Fibroblast of upper back skin (primary cell): ENCODE results near the gene PPTC7.
"Not testable (repeated sequence)": the region's sequence is repeated elsewhere in the genome, so short reads cannot be mapped to it uniquely, and the experiment has no call there.

Experiments used
- DNase-seq: peaks from one replicate; pipeline ENCODE4 v3.0.0-alpha.2; 2013

Gene PPTC7

DNA sequence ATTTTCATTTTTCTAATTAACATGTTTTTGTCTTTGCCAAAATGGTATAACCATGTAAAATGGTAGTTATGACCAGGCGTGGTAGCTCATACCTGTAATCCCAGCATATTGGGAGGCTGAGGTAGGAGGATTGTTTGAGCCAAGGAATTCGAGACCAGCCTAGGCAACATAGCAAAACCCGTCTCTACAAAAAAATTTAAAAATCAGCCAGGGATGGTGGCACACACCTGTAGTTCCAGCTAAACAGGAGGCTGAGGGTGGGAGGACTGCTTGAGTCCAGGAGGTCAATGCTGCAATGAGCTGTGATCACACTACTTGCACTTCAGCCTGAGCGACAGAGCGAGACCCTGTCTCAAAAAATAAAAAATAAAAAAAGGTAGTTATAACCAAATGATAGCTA, 23.1 kb downstream of the PPTC7 start:
- no peak for DNase-seq

DNA sequence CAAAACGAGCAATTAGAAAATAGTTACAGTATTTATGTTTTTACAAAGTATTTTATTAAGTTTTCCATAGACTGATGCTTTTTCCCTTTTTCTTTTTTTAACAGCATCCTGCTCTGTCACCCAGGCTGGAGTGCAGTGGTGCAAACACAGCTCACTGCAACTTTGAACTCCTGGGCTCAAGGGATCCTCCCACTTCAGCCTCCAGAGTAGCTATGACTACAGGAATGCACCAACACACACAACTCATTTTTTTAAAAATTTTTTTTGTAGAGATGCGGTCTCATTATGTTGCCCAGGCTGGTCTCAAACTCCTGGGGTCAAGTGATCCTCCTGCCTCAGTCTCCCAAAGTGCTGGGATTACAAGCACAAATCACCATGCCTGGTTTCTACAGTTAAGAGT, 24.2 kb downstream of the PPTC7 start:
- not testable (repeated sequence) for DNase-seq

- no peak for DNase-seq
Observed at GRCh38 chr12:110557300-110557699, 25.8 kb downstream of the PPTC7 start.

GRCh38 chr12:110556705-110557104, 26.4 kb downstream of the PPTC7 start:
- DNase-seq: no peak

GRCh38 chr12:110555577-110556406, 27.3 kb downstream of the PPTC7 start:
- peak; percentile 76 for DNase-seq

GRCh38 chr12:110554184-110554583, 28.9 kb downstream of the PPTC7 start:
- DNase-seq: no peak

- no peak for DNase-seq
Observed at GRCh38 chr12:110550981-110551380, 32.1 kb downstream of the PPTC7 start.

DNA sequence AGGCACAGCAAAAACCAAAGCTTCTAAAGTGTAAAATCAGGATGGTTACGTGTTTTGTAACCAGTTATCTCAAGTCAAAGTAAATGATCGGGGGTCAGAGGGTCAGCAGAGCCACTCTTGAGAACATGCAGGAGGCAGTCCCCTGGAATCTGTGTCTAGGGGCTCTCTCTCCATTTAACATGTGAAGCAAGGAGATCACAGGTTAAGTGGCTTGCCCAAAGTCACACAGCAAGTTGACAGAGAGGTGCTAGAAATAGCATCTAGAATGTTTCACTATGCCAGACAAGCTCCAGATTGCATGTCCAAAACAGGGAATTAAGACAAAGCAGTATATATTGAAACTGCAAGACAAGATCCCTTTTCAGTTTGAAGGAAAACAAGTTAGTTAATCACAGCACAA, 33.4 kb downstream of the PPTC7 start:
- DNase-seq: no peak

DNA sequence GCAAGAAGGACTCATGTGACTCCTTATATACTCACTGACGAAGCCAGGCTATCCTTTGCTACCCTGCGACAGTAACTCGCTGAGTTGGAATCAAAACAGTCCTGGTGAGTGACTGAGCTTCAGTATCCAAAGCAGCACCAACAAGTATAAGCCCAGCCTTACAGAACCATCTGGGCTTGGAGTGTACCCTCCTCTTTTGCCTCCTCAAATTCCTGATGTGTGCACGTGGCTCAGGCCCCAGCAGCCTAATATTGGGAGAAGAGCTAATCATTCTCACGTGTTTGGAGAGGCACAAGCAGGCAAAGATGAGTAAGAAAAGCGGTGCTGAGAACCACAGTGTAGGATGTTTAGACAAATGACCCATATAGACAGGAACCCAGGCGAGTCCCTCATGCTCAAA, 34.4 kb downstream of the PPTC7 start:
- DNase-seq: peak; percentile 60

GRCh38 chr12:110547090-110547489, 36.0 kb downstream of the PPTC7 start:
- DNase-seq: no peak

- peak; percentile 96 for DNase-seq
Observed at GRCh38 chr12:110546339-110546738, 36.8 kb downstream of the PPTC7 start.

GRCh38 chr12:110545812-110546211, 37.3 kb downstream of the PPTC7 start:
- DNase-seq: no peak

DNA sequence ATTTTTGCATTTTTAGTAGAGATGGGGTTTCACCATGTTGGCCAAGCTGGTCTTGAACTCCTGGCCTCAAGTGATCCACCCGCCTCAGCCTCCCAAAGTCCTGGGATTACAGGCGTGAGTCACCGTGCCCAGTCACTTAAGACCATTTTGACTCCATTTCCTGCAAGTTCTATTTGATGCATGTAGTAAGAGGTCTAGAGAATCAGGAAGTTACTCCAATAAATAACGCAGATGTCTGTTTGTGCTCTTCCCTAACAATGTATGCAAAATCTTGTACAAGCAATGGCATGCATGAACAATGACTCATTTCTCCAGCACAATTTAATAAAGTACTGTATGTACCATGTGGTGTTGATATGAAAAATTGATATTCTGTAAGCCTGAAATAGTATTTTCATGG, 37.9 kb downstream of the PPTC7 start:
- peak; percentile 96 for DNase-seq

GRCh38 chr12:110543965-110544364, 39.2 kb downstream of the PPTC7 start:
- DNase-seq: no peak

- DNase-seq: peak; percentile 56
Observed at GRCh38 chr12:110543252-110543959, 39.7 kb downstream of the PPTC7 start.

DNA sequence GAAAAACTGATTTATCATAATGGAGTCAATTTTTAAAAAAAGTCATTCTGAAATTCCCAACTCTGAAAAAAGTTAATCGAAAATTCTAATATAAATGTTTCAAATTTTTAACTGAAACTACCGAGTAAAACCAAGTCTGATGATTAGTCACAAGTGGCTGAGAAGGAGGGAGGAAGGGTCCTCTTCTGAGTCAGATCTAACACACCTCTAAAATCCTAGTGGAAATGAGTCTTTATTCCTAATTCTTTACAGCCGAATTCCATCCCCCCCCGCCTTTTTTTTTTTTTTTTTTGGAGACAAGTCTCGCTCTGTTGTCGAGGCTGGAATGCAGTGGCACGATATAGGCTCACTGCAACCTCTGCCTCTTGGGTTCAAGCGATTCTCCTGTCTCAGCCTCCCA, 43.1 kb downstream of the PPTC7 start:
- no peak for DNase-seq

DNA sequence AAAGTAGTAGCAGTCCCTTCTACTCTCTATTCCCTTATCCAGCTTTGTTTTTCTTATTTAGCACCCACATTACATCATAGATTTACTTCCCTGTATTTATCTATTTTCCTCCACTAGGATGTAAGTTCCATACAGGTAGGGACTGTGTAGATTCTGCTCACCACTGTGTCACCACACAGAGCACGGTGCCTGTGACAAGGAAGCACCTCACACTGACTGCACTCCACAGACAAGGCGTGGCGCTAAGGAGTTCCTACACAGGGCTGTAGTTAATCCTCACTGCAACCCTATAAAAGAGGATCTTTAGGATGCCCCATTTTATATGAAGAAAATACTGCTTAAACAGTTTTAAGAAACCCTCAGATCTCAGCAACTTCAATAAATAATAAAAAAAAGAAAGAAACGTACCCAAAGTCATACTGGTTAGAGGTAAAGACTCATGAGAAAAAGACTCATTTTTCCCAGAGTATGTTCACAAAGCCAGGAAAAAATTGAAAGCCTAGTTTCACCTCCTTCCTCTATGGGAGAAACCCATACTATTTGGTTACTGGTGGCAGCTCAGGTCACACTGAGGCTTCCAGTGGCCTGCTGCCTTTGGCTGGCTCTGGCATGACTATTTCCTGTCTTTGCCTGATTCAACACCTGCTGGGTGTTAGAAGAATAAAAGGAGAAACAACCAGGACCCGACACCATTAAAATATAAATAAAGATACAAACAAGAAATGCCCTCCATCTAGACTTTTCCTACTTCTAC, 44.1 kb downstream of the PPTC7 start:
- no peak for DNase-seq

DNA sequence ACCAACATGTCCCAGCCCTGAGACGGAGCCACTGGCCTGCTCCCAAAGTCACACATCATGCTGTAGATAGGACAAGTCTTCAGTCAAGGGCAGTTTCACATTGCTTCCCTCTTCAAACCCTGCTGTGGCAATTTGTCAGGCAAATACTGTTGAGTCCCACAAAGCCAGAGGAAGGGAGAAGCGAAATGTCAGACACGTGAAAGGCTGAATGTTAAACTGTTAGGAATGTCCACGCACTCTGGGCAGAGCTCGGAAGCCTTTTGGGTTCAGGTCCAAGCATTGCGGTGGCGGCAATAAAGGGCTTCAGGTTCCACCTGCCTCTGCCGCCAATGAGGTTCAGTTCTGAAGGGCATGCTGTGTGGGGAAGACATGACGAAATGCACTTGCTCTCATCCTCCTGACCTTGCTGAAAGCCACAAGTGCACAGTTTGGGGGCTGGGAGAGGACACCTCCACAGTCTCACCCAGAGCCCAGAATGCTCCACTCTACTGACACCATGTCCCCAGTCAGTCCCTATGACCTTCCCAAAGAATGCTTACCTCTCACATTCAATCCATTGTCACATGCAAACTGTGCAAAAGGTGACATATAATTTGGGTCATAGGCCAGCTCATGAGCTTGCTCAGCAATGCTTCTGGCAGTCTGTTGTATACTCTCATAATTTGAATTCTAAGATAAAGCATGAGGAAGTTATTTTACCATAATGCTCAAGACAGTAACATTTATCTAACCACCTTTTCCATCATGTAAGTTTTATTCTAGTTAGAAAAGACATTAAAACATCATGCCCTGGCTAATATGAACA, 45.3 kb downstream of the PPTC7 start:
- DNase-seq: no peak

- no peak for DNase-seq
Observed at GRCh38 chr12:110536834-110537604, 46.1 kb downstream of the PPTC7 start.

GRCh38 chr12:110534811-110535210, 48.3 kb downstream of the PPTC7 start:
- no peak for DNase-seq

GRCh38 chr12:110533607-110534006, 49.5 kb downstream of the PPTC7 start:
- DNase-seq: no peak

DNA sequence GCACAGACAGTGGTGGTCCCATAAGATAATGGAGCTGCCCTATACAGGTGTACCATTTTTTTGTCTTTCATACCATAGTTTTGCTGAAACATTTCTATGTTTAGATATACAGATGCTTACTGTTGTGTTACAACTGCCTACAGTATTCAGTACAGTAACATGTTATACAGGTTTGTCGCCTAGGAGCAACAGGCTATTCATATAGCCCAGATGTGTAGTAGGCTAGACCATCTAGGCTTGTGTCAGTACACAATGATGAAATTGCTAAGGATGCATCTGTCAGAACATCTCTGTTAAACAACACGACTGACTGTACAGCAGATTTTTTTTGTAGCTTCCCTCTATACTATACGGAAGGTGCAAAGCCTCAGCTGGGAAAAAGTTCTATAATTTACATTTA, 50.5 kb downstream of the PPTC7 start:
- DNase-seq: no peak
